ENCODE data around the gene MIGA2.

Gene MIGA2

DNA sequence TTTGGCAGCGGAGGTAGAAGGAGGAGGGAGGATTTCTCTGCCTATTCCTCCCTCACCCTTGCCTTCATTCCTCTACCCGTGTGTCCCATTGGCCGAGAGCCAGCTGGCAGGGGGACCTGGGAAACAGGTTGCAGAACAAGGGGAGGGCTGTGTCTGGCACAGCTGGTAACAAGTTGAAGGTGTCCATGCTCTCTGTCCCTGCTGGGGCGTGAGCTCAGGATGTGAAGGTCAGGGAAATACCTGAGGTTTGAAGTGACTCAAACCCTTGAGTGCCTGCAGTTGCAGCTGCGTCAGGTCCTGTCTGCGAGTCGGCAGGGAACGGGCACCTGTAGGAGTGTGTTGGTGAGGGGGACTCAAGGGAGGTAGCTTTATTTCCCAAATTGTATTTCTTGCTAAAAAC lies 16.2 kb downstream of the MIGA2 start:
- Mint-ChIP-seq H3K9me3 (no peaks in the 10 kb centered on the region), H3K4me3 (no peak overlapping the region), H3K4me1 (no peaks in the 10 kb centered on the region), H3K27me3 (ENCODE audit: low read depth) (no peaks in the 10 kb centered on the region), H3K27ac (no peak overlapping the region), H3K36me3 (ENCODE audit: low read depth) (peaks cover 13% of the 10 kb centered on the region)
- TF ChIP-seq, protein P1, sequence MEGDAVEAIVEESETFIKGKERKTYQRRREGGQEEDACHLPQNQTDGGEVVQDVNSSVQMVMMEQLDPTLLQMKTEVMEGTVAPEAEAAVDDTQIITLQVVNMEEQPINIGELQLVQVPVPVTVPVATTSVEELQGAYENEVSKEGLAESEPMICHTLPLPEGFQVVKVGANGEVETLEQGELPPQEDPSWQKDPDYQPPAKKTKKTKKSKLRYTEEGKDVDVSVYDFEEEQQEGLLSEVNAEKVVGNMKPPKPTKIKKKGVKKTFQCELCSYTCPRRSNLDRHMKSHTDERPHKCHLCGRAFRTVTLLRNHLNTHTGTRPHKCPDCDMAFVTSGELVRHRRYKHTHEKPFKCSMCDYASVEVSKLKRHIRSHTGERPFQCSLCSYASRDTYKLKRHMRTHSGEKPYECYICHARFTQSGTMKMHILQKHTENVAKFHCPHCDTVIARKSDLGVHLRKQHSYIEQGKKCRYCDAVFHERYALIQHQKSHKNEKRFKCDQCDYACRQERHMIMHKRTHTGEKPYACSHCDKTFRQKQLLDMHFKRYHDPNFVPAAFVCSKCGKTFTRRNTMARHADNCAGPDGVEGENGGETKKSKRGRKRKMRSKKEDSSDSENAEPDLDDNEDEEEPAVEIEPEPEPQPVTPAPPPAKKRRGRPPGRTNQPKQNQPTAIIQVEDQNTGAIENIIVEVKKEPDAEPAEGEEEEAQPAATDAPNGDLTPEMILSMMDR (IDR thresholded peaks at IDR 0.05; ENCODE audit: unreplicated experiment in 3 of 3) = no peak

DNA sequence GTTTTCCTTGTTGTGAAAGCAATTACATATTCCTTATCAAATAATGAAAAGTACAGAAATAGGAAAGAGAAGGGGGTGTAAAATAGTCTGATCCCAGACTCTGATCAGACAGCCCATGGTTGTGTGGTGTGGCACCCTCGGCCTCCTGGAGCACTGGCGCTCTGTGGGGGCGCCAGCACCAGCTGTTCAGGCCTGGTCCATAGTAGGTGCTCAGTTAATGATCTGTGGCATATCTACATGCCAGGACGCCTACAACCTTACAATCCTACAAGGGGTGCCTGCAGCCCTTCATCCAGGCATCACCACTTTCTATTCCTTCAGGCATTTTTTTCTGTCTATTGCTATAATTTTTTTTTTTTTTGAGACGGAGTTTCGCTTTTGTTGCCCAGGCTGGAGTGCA lies 16.6 kb downstream of the MIGA2 start:
- TF ChIP-seq, protein P1 (IDR thresholded peaks at IDR 0.05; ENCODE audit: unreplicated experiment in 3 of 3) = no peak
- Mint-ChIP-seq H3K9me3 (no peaks in the 10 kb centered on the region), H3K27ac (no peak overlapping the region), H3K36me3 (ENCODE audit: low read depth) (peaks cover 17% of the 10 kb centered on the region), H3K4me3 (no peak overlapping the region), H3K27me3 (ENCODE audit: low read depth) (no peaks in the 10 kb centered on the region), H3K4me1 (no peaks in the 10 kb centered on the region)

DNA sequence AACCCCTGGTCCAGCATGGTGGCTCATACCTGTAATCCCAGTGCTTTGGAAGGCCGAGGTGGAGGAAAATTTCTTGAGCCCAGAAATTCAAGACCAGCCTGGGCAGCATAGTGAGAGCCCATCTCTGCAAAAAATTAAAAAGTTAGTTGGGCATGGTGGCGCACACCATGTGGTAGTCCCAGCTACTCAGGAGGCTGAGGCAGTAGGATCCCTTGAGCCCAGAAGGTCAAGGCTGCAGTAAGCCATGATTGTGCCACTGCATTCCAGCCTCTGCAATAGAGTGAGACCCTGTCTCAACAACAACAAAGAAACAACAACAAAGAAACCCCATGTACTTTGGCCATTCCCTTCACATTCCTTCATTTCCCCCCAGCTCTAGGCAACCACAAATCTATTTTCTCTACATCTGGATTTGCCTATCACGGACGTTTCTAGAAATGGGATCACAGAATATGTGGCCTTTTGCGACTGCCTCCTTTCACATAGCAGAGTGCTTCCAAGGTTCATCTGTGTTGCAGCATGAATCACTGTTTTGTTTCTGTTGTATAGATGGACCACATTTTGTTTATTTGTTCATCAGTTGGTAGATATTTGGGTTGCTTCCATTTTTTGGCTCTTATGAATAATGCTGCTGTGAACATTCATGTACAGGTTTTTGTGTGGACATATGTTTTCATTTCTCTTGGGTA lies 17.9 kb downstream of the MIGA2 start:
- Mint-ChIP-seq H3K27me3 (ENCODE audit: low read depth) (no peaks in the 10 kb centered on the region), H3K36me3 (ENCODE audit: low read depth) (peaks cover 14% of the 10 kb centered on the region), H3K4me3 (no peak overlapping the region), H3K4me1 (no peaks in the 10 kb centered on the region), H3K27ac (no peak overlapping the region), H3K9me3 (no peaks in the 10 kb centered on the region)
- TF ChIP-seq, protein P1 (IDR thresholded peaks at IDR 0.05; ENCODE audit: unreplicated experiment in 3 of 3) = no peak

GRCh38 chr9:129058965-129059795 lies 22.8 kb downstream of the MIGA2 start:
- no peaks in the 10 kb centered on the region for H3K9me3 Mint-ChIP-seq
- H3K36me3 Mint-ChIP-seq (ENCODE audit: low read depth) = peaks cover 22% of the 10 kb centered on the region
- no peaks in the 10 kb centered on the region for H3K4me1 Mint-ChIP-seq
- TF ChIP-seq, protein P1 (IDR thresholded peaks at IDR 0.05; ENCODE audit: unreplicated experiment in 3 of 3) = no peak
- H3K27ac Mint-ChIP-seq = no peak overlapping the region
- no peak overlapping the region for H3K4me3 Mint-ChIP-seq
- no peaks in the 10 kb centered on the region for H3K27me3 Mint-ChIP-seq (ENCODE audit: low read depth)

- peaks cover 17% of the 10 kb centered on the region for H3K36me3 Mint-ChIP-seq (ENCODE audit: low read depth)
- TF ChIP-seq, protein P1 (IDR thresholded peaks at IDR 0.05; ENCODE audit: unreplicated experiment in 3 of 3) = no peak
- no peaks in the 10 kb centered on the region for H3K27me3 Mint-ChIP-seq (ENCODE audit: low read depth)
- H3K9me3 Mint-ChIP-seq = no peaks in the 10 kb centered on the region
- no peak overlapping the region for H3K27ac Mint-ChIP-seq
- no peak overlapping the region for H3K4me3 Mint-ChIP-seq
- no peaks in the 10 kb centered on the region for H3K4me1 Mint-ChIP-seq
Measured at GRCh38 chr9:129059796-129060785, 23.7 kb downstream of the MIGA2 start.
